Uterus (tissue), 4 donors: ENCODE data around the gene NR2E3. TPM values are rescaled to one million over a fixed set of nuclear protein-coding genes. Genes with fewer than 3 reads are reported as not detected.

Source experiments
- DNase-seq, 2 donors: peaks; one replicate each; pipeline ENCODE4 v3.0.0-alpha.2; 2019 to 2020
- H3K27ac ChIP-seq, 2 donors: fragments of 200-600 bp; sonication (generic); 1 replicate in 1 of 2; 2 replicates in 1 of 2; pipeline ENCODE4 v1.5.1; 2016 to 2018
- H3K27me3 ChIP-seq, 2 donors: fragments of 200-600 bp; sonication (generic); one replicate each; pipeline ENCODE4 v1.5.1; 2018 to 2019; ENCODE audit warnings: control low read depth in 1 of 2
- H3K36me3 ChIP-seq, 2 donors: fragments of 200-600 bp; sonication (generic); one replicate each; pipeline ENCODE4 v1.5.1; 2019; ENCODE audit warnings: control low read depth in 1 of 2
- H3K4me1 ChIP-seq, 2 donors: fragments of 200-600 bp; sonication (generic); one replicate each; pipeline ENCODE4 v1.5.1; 2018 to 2019; ENCODE audit warnings: control low read depth in 1 of 2
- H3K4me3 ChIP-seq, 2 donors: fragments of 200-600 bp; sonication (generic); 1 replicate in 1 of 2; 2 replicates in 1 of 2; pipeline ENCODE4 v1.5.1; 2018 to 2019; ENCODE audit warnings: mild to moderate bottlenecking in 1 of 2
- H3K9me3 ChIP-seq, 2 donors: fragments of 200-600 bp; sonication (generic); one replicate each; pipeline ENCODE4 v1.5.1; 2019; ENCODE audit warnings: control low read depth in 1 of 2
- CTCF ChIP-seq, 4 experiments: fragments of 200-600 bp in 2 of 4; fragments of 450-650 bp in 2 of 4; sonication (generic) in 2 of 4; IDR thresholded peaks; one replicate each; pipeline ENCODE4 v1.5.1; 2016 to 2019; ENCODE audit warnings: antibody characterized with exemption in 4 of 4, mild to moderate bottlenecking in 2 of 4, moderate library complexity in 1 of 4
- POLR2A ChIP-seq, 2 donors: fragments of 450-650 bp; IDR thresholded peaks; one replicate each; pipeline ENCODE4 v1.6.1; 2016; ENCODE audit warnings: antibody characterized with exemption in 2 of 2, mild to moderate bottlenecking in 1 of 2, moderate library complexity in 1 of 2
- intact Hi-C: fragments of 100-400 bp; cut with DNase I; formaldehyde crosslinking; loops from one replicate; pipeline ENCODE4 v1.15.1; 2023; ENCODE audit warnings: low total_unique reads
- total RNA-seq, 4 donors: library from RNA; depleted of rRNA in 3 of 4; stranded (reverse); fragments of >200 nt in 3 of 4; gene quantifications; one replicate each; pipeline versions ENCODE4 v1.1.0 to v1.2.4, GENCODE V29; 2014 to 2023
- donor health status: DM: yes; HTN: yes; CAD: no.

NR2E3 gene
- total RNA-seq, 4 donors from 2014 or later, result 0.41 TPM; not detected in 3

GRCh38 chr15:71780115-71780976, 30.0 kb upstream of the NR2E3 start:
- no peak for TF ChIP-seq POLR2A (IDR thresholded peaks at IDR 0.05)
- TF ChIP-seq CTCF (IDR thresholded peaks at IDR 0.05), result peak; percentile 45 to 70 (median 52)
- Histone ChIP-seq H3K27ac (peak overlapping the region; percentile 46 to 58), H3K36me3 (no peaks in the 10 kb centered on the region), H3K9me3 (no peaks in the 10 kb centered on the region), H3K27me3 (no peaks in the 10 kb centered on the region), H3K4me3 (no peak overlapping the region), H3K4me1 (no peaks in the 10 kb centered on the region)
- intact Hi-C loops, result no loop called here
- peak in 1 of 2 donors; percentile 29 for DNase-seq

GRCh38 chr15:71781179-71781964, 29.0 kb upstream of the NR2E3 start:
- DNase-seq, result no peak
- H3K9me3 ChIP-seq, result no peaks in the 10 kb centered on the region
- TF ChIP-seq POLR2A (IDR thresholded peaks at IDR 0.05), result no peak
- no peak for TF ChIP-seq CTCF (IDR thresholded peaks at IDR 0.05)
- no peaks in the 10 kb centered on the region for H3K27me3 ChIP-seq
- no peaks in the 10 kb centered on the region for H3K36me3 ChIP-seq
- intact Hi-C loops, result no loop called here
- no peaks in the 10 kb centered on the region for H3K4me1 ChIP-seq
- H3K27ac ChIP-seq, result no peak overlapping the region
- no peak overlapping the region for H3K4me3 ChIP-seq

- Histone ChIP-seq H3K4me3 (no peak overlapping the region), H3K27me3 (no peaks in the 10 kb centered on the region), H3K4me1 (no peaks in the 10 kb centered on the region), H3K36me3 (no peaks in the 10 kb centered on the region), H3K27ac (no peak overlapping the region), H3K9me3 (no peaks in the 10 kb centered on the region)
- intact Hi-C loops, result no loop called here
- no peak for DNase-seq
- no peak for TF ChIP-seq POLR2A (IDR thresholded peaks at IDR 0.05)
- no peak for TF ChIP-seq CTCF (IDR thresholded peaks at IDR 0.05)
Observed at GRCh38 chr15:71781965-71782265, 28.4 kb upstream of the NR2E3 start.

- Histone ChIP-seq H3K9me3 (no peaks in the 10 kb centered on the region), H3K4me3 (no peak overlapping the region), H3K36me3 (no peaks in the 10 kb centered on the region), H3K27me3 (no peaks in the 10 kb centered on the region), H3K4me1 (no peaks in the 10 kb centered on the region), H3K27ac (no peak overlapping the region)
- TF ChIP-seq CTCF (IDR thresholded peaks at IDR 0.05), result no peak
- intact Hi-C loops, result no loop called here
- DNase-seq, result no peak
Observed at GRCh38 chr15:71782422-71783165, 27.8 kb upstream of the NR2E3 start.
